NCI-H1417 treated with DMSO at 0.1 percent for 48 hours (cell line): ENCODE data around the gene MGAT3.

Experiments
- DNase-seq: peaks from one replicate; lab custom pipeline; 2025; lab: John Stamatoyannopoulos, UW

MGAT3 gene

GRCh38 chr22:39429186-39429585, 27.6 kb upstream of the MGAT3 start:
- no peak for DNase-seq

GRCh38 chr22:39429916-39430575, 26.8 kb upstream of the MGAT3 start:
- DNase-seq = no peak

GRCh38 chr22:39430576-39431150, 26.1 kb upstream of the MGAT3 start:
- DNase-seq = no peak

GRCh38 chr22:39431216-39431801, 25.5 kb upstream of the MGAT3 start:
- DNase-seq = no peak

- DNase-seq = no peak
Observed at GRCh38 chr22:39431821-39432251, 25.0 kb upstream of the MGAT3 start.

- DNase-seq = no peak
Observed at GRCh38 chr22:39432361-39432811, 24.4 kb upstream of the MGAT3 start.

GRCh38 chr22:39433476-39434242, 23.2 kb upstream of the MGAT3 start:
- no peak for DNase-seq

GRCh38 chr22:39434243-39434653, 22.6 kb upstream of the MGAT3 start:
- DNase-seq = no peak

- DNase-seq = no peak
Observed at GRCh38 chr22:39434721-39435120, 22.1 kb upstream of the MGAT3 start.

GRCh38 chr22:39435616-39436015, 21.2 kb upstream of the MGAT3 start:
- DNase-seq = no peak

- no peak for DNase-seq
Observed at GRCh38 chr22:39437791-39438704, 18.8 kb upstream of the MGAT3 start.

GRCh38 chr22:39439170-39439569, 17.6 kb upstream of the MGAT3 start:
- no peak for DNase-seq

GRCh38 chr22:39443398-39443797, 13.4 kb upstream of the MGAT3 start:
- DNase-seq = no peak

GRCh38 chr22:39444247-39444800, 12.5 kb upstream of the MGAT3 start:
- DNase-seq = no peak

- DNase-seq = no peak
Observed at GRCh38 chr22:39444937-39445465, 11.8 kb upstream of the MGAT3 start.

GRCh38 chr22:39445678-39446077, 11.1 kb upstream of the MGAT3 start:
- DNase-seq = no peak

- no peak for DNase-seq
Observed at GRCh38 chr22:39446239-39446721, 10.5 kb upstream of the MGAT3 start.

GRCh38 chr22:39448205-39449054, 8.4 kb upstream of the MGAT3 start:
- DNase-seq = no peak

GRCh38 chr22:39449708-39450107, 7.1 kb upstream of the MGAT3 start:
- DNase-seq = no peak
